Mucosa of stomach (tissue), 1 donor: Measurements from ENCODE around the gene PTH2R.
"Not testable (repeated sequence)": the region's sequence is repeated elsewhere in the genome, so short reads cannot be mapped to it uniquely, and the experiment has no call there.

Experiments
- H3K27me3 ChIP-seq: one replicate; pipeline ENCODE4 v1.7.0; 2013; ENCODE audit warnings: mild to moderate bottlenecking, low read length; ENCODE audit not compliant: control insufficient read depth, insufficient read depth
- H3K36me3 ChIP-seq: one replicate; pipeline ENCODE4 v1.7.0; 2013; ENCODE audit warnings: low read length; ENCODE audit not compliant: control insufficient read depth, insufficient read depth
- H3K4me1 ChIP-seq: one replicate; pipeline ENCODE4 v1.7.0; 2013; ENCODE audit warnings: mild to moderate bottlenecking, low read length; ENCODE audit not compliant: control insufficient read depth, insufficient read depth
- H3K4me3 ChIP-seq: one replicate; pipeline ENCODE4 v1.7.0; 2013; ENCODE audit warnings: low read length
- H3K9ac ChIP-seq: one replicate; pipeline ENCODE4 v1.7.0; 2013; ENCODE audit warnings: mild to moderate bottlenecking, low read length, moderate library complexity
- H3K9me3 ChIP-seq: one replicate; pipeline ENCODE4 v1.7.0; 2013; ENCODE audit warnings: mild to moderate bottlenecking, low read length, moderate library complexity; ENCODE audit not compliant: control insufficient read depth
- donor health status: Pancreatic carcinoma.

Gene PTH2R

DNA sequence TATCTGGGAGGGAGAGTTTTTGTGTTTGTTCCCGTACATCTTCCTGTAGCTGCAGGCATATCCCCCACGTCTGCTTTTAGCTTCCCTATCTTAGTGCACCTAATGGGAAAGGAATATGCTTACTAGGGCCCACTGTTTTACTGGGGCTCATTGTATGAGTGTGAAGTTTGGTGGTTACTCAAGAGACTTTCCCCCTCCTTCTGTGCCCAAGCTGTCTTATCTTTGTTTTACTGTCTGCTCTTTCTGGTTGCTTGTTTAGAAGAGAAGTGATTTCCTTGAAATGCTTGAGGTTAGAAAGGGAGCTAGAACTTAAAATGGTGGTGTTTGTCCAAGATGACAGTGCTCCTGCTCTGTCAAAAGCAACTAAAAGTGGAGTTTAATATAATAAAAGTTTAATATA is 7.3 kb downstream of the PTH2R start:
- no peaks in the 10 kb centered on the region for H3K9me3 ChIP-seq
- H3K4me3 ChIP-seq: no peak overlapping the region
- no peaks in the 10 kb centered on the region for H3K27me3 ChIP-seq
- H3K4me1 ChIP-seq: no peaks in the 10 kb centered on the region
- H3K9ac ChIP-seq: no peak overlapping the region
- H3K36me3 ChIP-seq: no peaks in the 10 kb centered on the region

DNA sequence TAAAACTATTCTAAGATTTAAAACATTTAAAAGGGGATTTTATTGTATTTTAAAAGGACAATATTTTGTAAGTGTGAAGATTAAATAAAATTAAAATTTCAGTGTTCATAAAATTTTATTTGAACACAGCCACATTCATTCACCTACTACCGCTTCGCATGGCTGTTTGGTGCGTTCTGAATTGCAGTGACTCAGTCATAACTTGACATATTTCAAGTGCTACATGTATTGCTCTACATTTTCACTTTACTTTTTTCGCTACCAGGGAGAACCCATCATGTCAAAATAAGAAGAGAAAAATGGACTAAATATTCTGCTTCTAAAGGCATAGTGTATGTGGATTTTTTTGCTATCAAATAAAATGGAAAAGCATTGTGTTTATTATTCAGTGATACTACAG is 8.7 kb downstream of the PTH2R start:
- Histone ChIP-seq H3K4me3 (no peak overlapping the region), H3K9me3 (no peaks in the 10 kb centered on the region), H3K4me1 (no peaks in the 10 kb centered on the region), H3K36me3 (no peaks in the 10 kb centered on the region), H3K9ac (no peak overlapping the region), H3K27me3 (no peaks in the 10 kb centered on the region)

GRCh38 chr2:208415897-208416296 is 9.3 kb downstream of the PTH2R start:
- Histone ChIP-seq H3K4me1 (no peaks in the 10 kb centered on the region), H3K27me3 (no peaks in the 10 kb centered on the region), H3K9me3 (no peaks in the 10 kb centered on the region), H3K36me3 (no peaks in the 10 kb centered on the region), H3K4me3 (no peak overlapping the region), H3K9ac (no peak overlapping the region)

- Histone ChIP-seq H3K36me3 (no peaks in the 10 kb centered on the region), H3K9ac (no peak overlapping the region), H3K27me3 (no peaks in the 10 kb centered on the region), H3K4me1 (no peaks in the 10 kb centered on the region), H3K4me3 (no peak overlapping the region), H3K9me3 (no peaks in the 10 kb centered on the region)
Measured at GRCh38 chr2:208426412-208427045, 19.9 kb downstream of the PTH2R start.

GRCh38 chr2:208437755-208438154 is 31.2 kb downstream of the PTH2R start:
- Histone ChIP-seq H3K36me3 (no peaks in the 10 kb centered on the region), H3K9me3 (no peaks in the 10 kb centered on the region)

GRCh38 chr2:208440716-208441115 is 34.1 kb downstream of the PTH2R start:
- no peaks in the 10 kb centered on the region for H3K4me1 ChIP-seq
- H3K4me3 ChIP-seq: no peak overlapping the region
- H3K27me3 ChIP-seq: no peaks in the 10 kb centered on the region
- H3K36me3 ChIP-seq: no peaks in the 10 kb centered on the region
- H3K9ac ChIP-seq: no peak overlapping the region
- no peaks in the 10 kb centered on the region for H3K9me3 ChIP-seq

More at GRCh38 chr2:208437755-208438154, 31.2 kb downstream of the PTH2R start:
- Histone ChIP-seq H3K9ac (no peak overlapping the region), H3K4me3 (no peak overlapping the region), H3K27me3 (no peaks in the 10 kb centered on the region), H3K4me1 (no peaks in the 10 kb centered on the region)

DNA sequence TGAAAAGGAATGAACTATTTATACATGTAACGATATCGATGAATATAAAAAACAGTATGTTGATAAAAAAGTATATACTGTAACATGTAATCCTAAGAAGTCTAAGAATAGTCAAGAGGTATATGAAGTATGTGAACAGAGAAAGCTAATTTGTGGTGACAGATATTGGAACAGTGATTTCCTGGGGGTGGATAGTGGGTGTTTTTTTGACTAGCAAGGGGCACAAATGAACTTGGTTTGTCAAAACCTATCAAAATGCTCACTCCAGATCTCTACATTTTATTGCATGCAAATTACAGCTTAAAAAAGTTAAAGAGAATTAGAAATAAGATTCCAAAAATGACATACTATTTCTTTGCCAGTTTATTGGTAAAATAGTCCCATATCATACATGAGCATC is 35.4 kb downstream of the PTH2R start:
- Histone ChIP-seq H3K27me3 (no peaks in the 10 kb centered on the region), H3K9ac (no peak overlapping the region), H3K4me3 (no peak overlapping the region), H3K9me3 (no peaks in the 10 kb centered on the region), H3K36me3 (no peaks in the 10 kb centered on the region), H3K4me1 (no peaks in the 10 kb centered on the region)

- H3K9me3 ChIP-seq, H3K4me3 ChIP-seq, H3K9ac ChIP-seq, H3K4me1 ChIP-seq, H3K27me3 ChIP-seq, H3K36me3 ChIP-seq: not testable (repeated sequence)
Measured at GRCh38 chr2:208447447-208447846, 40.9 kb downstream of the PTH2R start.

DNA sequence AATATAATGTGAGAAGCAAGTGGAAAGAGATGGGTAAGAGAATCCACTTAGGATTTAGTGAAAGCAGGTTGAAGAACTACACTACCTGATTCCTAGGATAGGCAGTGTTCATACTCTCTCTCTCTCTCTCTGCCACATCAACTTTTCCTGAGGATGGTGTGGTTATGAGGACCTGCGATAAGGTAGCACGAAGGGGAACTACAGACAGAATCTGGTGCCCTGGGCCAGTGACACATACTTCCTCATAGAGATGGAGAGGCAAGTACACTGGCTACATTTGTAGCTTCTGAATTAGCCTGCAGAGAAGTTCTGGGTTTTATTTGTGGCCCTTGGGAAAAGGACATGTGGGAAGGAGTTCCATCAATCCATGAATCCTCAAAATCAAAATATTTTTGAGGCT is 44.5 kb downstream of the PTH2R start:
- no peaks in the 10 kb centered on the region for H3K36me3 ChIP-seq

GRCh38 chr2:208454861-208455260 is 48.3 kb downstream of the PTH2R start:
- no peaks in the 10 kb centered on the region for H3K4me1 ChIP-seq
- H3K36me3 ChIP-seq: no peaks in the 10 kb centered on the region
- no peaks in the 10 kb centered on the region for H3K9me3 ChIP-seq
- no peaks in the 10 kb centered on the region for H3K27me3 ChIP-seq
- H3K4me3 ChIP-seq: no peak overlapping the region
- no peak overlapping the region for H3K9ac ChIP-seq

More for the DNA sequence above, 44.5 kb downstream of the PTH2R start:
- Histone ChIP-seq H3K9ac (no peak overlapping the region), H3K9me3 (no peaks in the 10 kb centered on the region), H3K4me3 (no peak overlapping the region), H3K4me1 (no peaks in the 10 kb centered on the region), H3K27me3 (no peaks in the 10 kb centered on the region)

DNA sequence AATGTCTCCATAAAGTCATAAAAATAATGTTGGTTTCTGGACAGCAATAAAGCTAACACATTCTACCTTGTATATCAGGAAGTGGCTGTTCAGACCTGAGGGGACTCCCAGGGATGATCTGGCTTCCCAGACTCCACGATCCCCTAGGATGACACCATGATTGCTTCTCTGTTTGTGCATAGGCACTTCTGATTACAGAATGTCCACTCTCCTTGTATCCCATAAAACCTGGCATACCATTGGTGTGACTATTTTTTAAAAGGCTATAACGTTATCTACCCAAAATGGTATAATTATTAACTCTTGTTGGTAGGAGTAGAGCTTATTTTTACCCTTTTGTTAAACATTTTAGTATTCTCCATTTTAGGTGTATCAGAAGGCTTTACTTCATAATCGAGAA is 57.1 kb downstream of the PTH2R start:
- Histone ChIP-seq H3K9ac (no peak overlapping the region), H3K27me3 (no peaks in the 10 kb centered on the region), H3K9me3 (no peaks in the 10 kb centered on the region), H3K4me3 (no peak overlapping the region), H3K36me3 (no peaks in the 10 kb centered on the region), H3K4me1 (no peaks in the 10 kb centered on the region)

GRCh38 chr2:208464205-208464604 is 57.6 kb downstream of the PTH2R start:
- H3K4me1 ChIP-seq: no peaks in the 10 kb centered on the region
- no peaks in the 10 kb centered on the region for H3K27me3 ChIP-seq
- no peaks in the 10 kb centered on the region for H3K36me3 ChIP-seq
- no peak overlapping the region for H3K9ac ChIP-seq
- no peak overlapping the region for H3K4me3 ChIP-seq
- no peaks in the 10 kb centered on the region for H3K9me3 ChIP-seq
